OCI-LY3 (cell line): ENCODE measurements around the gene IMPACT.

ENCODE experiments used
- CTCF ChIP-seq: fragments of 200-600, 300-600 bp; sonication (generic); IDR thresholded peaks from 2 replicates; pipeline ENCODE4 v1.5.1; 2014; ENCODE audit warnings: antibody characterized with exemption, low read length, low read depth
- EZH2phosphoT487 ChIP-seq: fragments of 200-600 bp; shearing (Covaris generic); IDR thresholded peaks from 2 replicates; pipeline ENCODE4 v1.6.1; 2018; ENCODE audit warnings: antibody characterized with exemption, mixed run types, low read depth

GRCh38 chr18:24499814-24500213 lies 73.3 kb downstream of the IMPACT start:
- TF ChIP-seq CTCF, result no peak
- TF ChIP-seq EZH2phosphoT487, result no peak
